IMR-90 (cell line): ENCODE measurements around the gene STK32A. TPM values are rescaled to one million over a fixed set of nuclear protein-coding genes. Genes with fewer than 3 reads are reported as not detected.

Experiments used
- ATAC-seq: fragments of 200-7000 bp; cut with Tn5 transposase; 2 replicates; pipeline ENCODE4 v1.9.1; 2020; ENCODE audit warnings: low read depth, mild to moderate bottlenecking, moderate library complexity
- BruUV-seq: library from RNA; stranded (reverse); fragments of 400-500 nt; replicated peaks from 2 replicates; lab custom pipeline; 2021; lab: Mats Ljungman, UMichigan
- CTCF ChIA-PET: fragments of 300-600 bp; formaldehyde crosslinking; extraction: SDS; loops from one replicate; lab custom pipeline; 2021; ENCODE audit warnings: antibody characterized with exemption; lab: Yijun Ruan, JAX
- POLR2A ChIA-PET: fragments of 300-600 bp; sonication (Branson Sonifier 250); formaldehyde crosslinking; loops from one replicate; lab custom pipeline; 2022; ENCODE audit warnings: antibody characterized with exemption; ENCODE audit not compliant: unreplicated experiment; lab: Charles Lee
- DNase-seq: peaks from one replicate; pipeline ENCODE4 v3.0.0; 2013
- H2AFZ ChIP-seq: replicated peaks from 2 replicates; pipeline ENCODE3; 2013; ENCODE audit warnings: low read length, mild to moderate bottlenecking; ENCODE audit not compliant: poor library complexity
- H2AK5ac ChIP-seq: 2 replicates; pipeline ENCODE4 v1.6.1; 2013; ENCODE audit warnings: low read depth, low read length, inconsistent platforms
- H2AK9ac ChIP-seq: replicated peaks from 2 replicates; pipeline ENCODE3; 2013; ENCODE audit warnings: mild to moderate bottlenecking, low read depth, low read length, moderate library complexity; ENCODE audit not compliant: poor library complexity
- H2BK120ac ChIP-seq: 2 replicates; pipeline ENCODE4 v1.6.1; 2013; ENCODE audit warnings: low read depth, low read length, inconsistent platforms
- H2BK15ac ChIP-seq: 3 replicates; pipeline ENCODE4 v1.6.1; 2013; ENCODE audit warnings: low read depth, low read length, inconsistent platforms
- H2BK20ac ChIP-seq: 2 replicates; pipeline ENCODE4 v1.6.1; 2013; ENCODE audit warnings: low read depth, mild to moderate bottlenecking, inconsistent platforms, low read length, moderate library complexity
- H2BK5ac ChIP-seq: 2 replicates; pipeline ENCODE4 v1.6.1; 2013; ENCODE audit warnings: mild to moderate bottlenecking, low read depth, low read length, inconsistent platforms; ENCODE audit not compliant: poor library complexity, severe bottlenecking
- H3K14ac ChIP-seq: replicated peaks from 2 replicates; pipeline ENCODE4 v1.6.1; 2013; ENCODE audit warnings: low read depth, low read length, inconsistent platforms
- H3K18ac ChIP-seq: 2 replicates; pipeline ENCODE4 v1.6.1; 2013; ENCODE audit warnings: low read depth, low read length, control low read depth
- H3K23ac ChIP-seq: 2 replicates; pipeline ENCODE4 v1.6.1; 2013; ENCODE audit warnings: low read depth, low read length, inconsistent platforms
- H3K27ac ChIP-seq: 2 replicates; pipeline ENCODE4 v1.5.1; 2013; ENCODE audit warnings: mild to moderate bottlenecking, control low read depth, low read length; ENCODE audit not compliant: insufficient read depth
- H3K27me3 ChIP-seq: 2 replicates; pipeline ENCODE4 v1.6.1; 2013; ENCODE audit warnings: low read length; ENCODE audit not compliant: control insufficient read depth, insufficient read depth
- H3K36me3 ChIP-seq: 2 replicates; pipeline ENCODE4 v1.6.1; 2013; ENCODE audit warnings: low read length, mixed read lengths; ENCODE audit not compliant: control insufficient read depth, insufficient read depth
- H3K4ac ChIP-seq: 2 replicates; pipeline ENCODE4 v1.6.1; 2013; ENCODE audit warnings: low read depth, low read length, inconsistent platforms
- H3K4me1 ChIP-seq: 2 replicates; pipeline ENCODE4 v1.6.1; 2013; ENCODE audit warnings: low read length, mixed read lengths; ENCODE audit not compliant: control insufficient read depth, insufficient read depth
- H3K4me2 ChIP-seq: 2 replicates; pipeline ENCODE4 v1.6.1; 2013; ENCODE audit warnings: low read depth, mild to moderate bottlenecking, control low read depth, low read length, moderate library complexity
- H3K4me3 ChIP-seq: 2 replicates; pipeline ENCODE4 v1.5.1; 2013; ENCODE audit warnings: low read depth, mild to moderate bottlenecking, control low read depth, low read length, moderate library complexity; ENCODE audit not compliant: insufficient read depth
- H3K56ac ChIP-seq: 2 replicates; pipeline ENCODE4 v1.6.1; 2013; ENCODE audit warnings: low read length, inconsistent platforms; ENCODE audit not compliant: insufficient read depth; ENCODE audit errors: extremely low read depth
- H3K79me1 ChIP-seq, 2 experiments: 2 replicates each; pipeline ENCODE4 v1.6.1; 2013; ENCODE audit warnings: low read length in 2 of 2, inconsistent platforms in 1 of 2, low read depth in 1 of 2
- H3K9ac ChIP-seq: 2 replicates; pipeline ENCODE4 v1.6.1; 2013; ENCODE audit warnings: low read depth, low read length, control low read depth
- H3K9me1 ChIP-seq: 2 replicates; pipeline ENCODE4 v1.6.1; 2013; ENCODE audit warnings: low read length, inconsistent platforms; ENCODE audit not compliant: insufficient read depth
- H3K9me3 ChIP-seq: 2 replicates; pipeline ENCODE4 v1.6.1; 2013; ENCODE audit warnings: low read length; ENCODE audit not compliant: control insufficient read depth, insufficient read depth
- H4K20me1 ChIP-seq: 2 replicates; pipeline ENCODE4 v1.6.1; 2013; ENCODE audit warnings: low read length, inconsistent platforms; ENCODE audit not compliant: insufficient read depth
- H4K5ac ChIP-seq: 2 replicates; pipeline ENCODE4 v1.6.1; 2013; ENCODE audit warnings: mild to moderate bottlenecking, low read depth, low read length, control low read depth
- H4K8ac ChIP-seq, 2 experiments: 2 replicates each; pipeline ENCODE4 v1.6.1; 2013; ENCODE audit warnings: low read depth in 2 of 2, low read length in 2 of 2, control low read depth in 1 of 2, inconsistent platforms in 1 of 2
- H4K91ac ChIP-seq: 2 replicates; pipeline ENCODE4 v1.6.1; 2013; ENCODE audit warnings: low read depth, low read length, inconsistent platforms; ENCODE audit not compliant: insufficient read depth
- BHLHE40 ChIP-seq: fragments of 150-350 bp; IDR thresholded peaks from 2 replicates; pipeline ENCODE4 v1.6.1; 2016; ENCODE audit warnings: mild to moderate bottlenecking, low read depth, low read length
- CEBPB ChIP-seq: IDR thresholded peaks from 2 replicates; pipeline ENCODE4 v1.6.1; 2012; ENCODE audit warnings: low read depth, low read length, improper control_type of control experiment
- CHD1 ChIP-seq: IDR thresholded peaks from 2 replicates; pipeline ENCODE4 v1.6.1; 2012; ENCODE audit warnings: low read depth, low read length, improper control_type of control experiment
- CTCF ChIP-seq: conservative IDR thresholded peaks from 2 replicates; pipeline ENCODE4 v1.5.1; 2012; ENCODE audit warnings: mild to moderate bottlenecking, low read depth, low read length, improper control_type of control experiment
- FOS ChIP-seq: fragments of 150-350 bp; IDR thresholded peaks from 2 replicates; pipeline ENCODE4 v1.6.1; 2016; ENCODE audit warnings: low read depth, low read length
- POLR2A ChIP-seq: IDR thresholded peaks from 2 replicates; pipeline ENCODE4 v1.6.1; 2012; ENCODE audit warnings: mild to moderate bottlenecking, low read depth, low read length
- RAD21 ChIP-seq: IDR thresholded peaks from 2 replicates; pipeline ENCODE4 v1.6.1; 2012; ENCODE audit warnings: low read length, improper control_type of control experiment
- SMC3 ChIP-seq: fragments of 150-350 bp; IDR thresholded peaks from 2 replicates; pipeline ENCODE4 v1.6.1; 2016; ENCODE audit warnings: low read depth, mild to moderate bottlenecking, antibody characterized with exemption, low read length, moderate library complexity
- USF2 ChIP-seq: fragments of 150-350 bp; IDR thresholded peaks from 2 replicates; pipeline ENCODE4 v1.6.1; 2017; ENCODE audit warnings: mild to moderate bottlenecking, antibody characterized with exemption, low read length, low read depth
- WGBS, 2 experiments: methylation state at CpG; one replicate each; pipeline versions ENCODE4 v1.1.5 to v1.1.7; 2013; ENCODE audit warnings: missing lambda C conversion rate in 2 of 2; ENCODE audit not compliant: insufficient read length in 1 of 2; ENCODE audit errors: extremely low coverage in 2 of 2; 5-methylcytosine and 5-hydroxymethylcytosine counted together
- dilution Hi-C: fragments of 300-500 bp; cut with HindIII; formaldehyde crosslinking; loops from one replicate; pipeline ENCODE4 v1.14.3; 2018; ENCODE audit warnings: low sequenced_read_pairs; ENCODE audit not compliant: unreplicated experiment
- in situ Hi-C: fragments of 300-500 bp; cut with MboI; formaldehyde crosslinking; loops from 3 replicates; pipeline ENCODE4 v1.14.3; 2019; ENCODE audit warnings: low sequenced_read_pairs, inconsistent platforms, mixed read lengths
- intact Hi-C: fragments of 100-400 bp; cut with micrococcal nuclease; formaldehyde crosslinking; loops from 2 replicates; pipeline ENCODE4 v1.10.0; 2022
- polyA plus RNA-seq, 3 experiments: library from polyadenylated mRNA; depleted of rRNA; stranded (reverse); fragments of >200 nt; gene quantifications; 2 replicates each; pipeline ENCODE4 v1.2.3, GENCODE V29; 2012; ENCODE audit warnings: low replicate concordance in 1 of 3
- total RNA-seq: library from RNA; depleted of rRNA; stranded (reverse); fragments of >200 nt; gene quantifications from 2 replicates; pipeline ENCODE4 v1.2.3, GENCODE V29; 2012

Gene STK32A
- total and polyA plus RNA-seq, 2 of the 4 experiments (the other 2 are of a cell fraction): 0.12 to 0.18 TPM

- no peak overlapping the region for H3K23ac ChIP-seq
- no peak overlapping the region for H3K4me3 ChIP-seq
- no peak overlapping the region for H2AK5ac ChIP-seq
- H2AFZ ChIP-seq: no peak overlapping the region
- H3K27ac ChIP-seq: no peak overlapping the region
- no peak overlapping the region for H2BK20ac ChIP-seq
- no peak overlapping the region for H4K5ac ChIP-seq
- no peak overlapping the region for H3K56ac ChIP-seq
- H4K20me1 ChIP-seq: no peaks in the 10 kb centered on the region
- no peak for TF ChIP-seq SMC3
- no peak for TF ChIP-seq USF2
- TF ChIP-seq BHLHE40: no peak
- no peak for TF ChIP-seq FOS
- no peak for TF ChIP-seq CTCF
- no peak for TF ChIP-seq RAD21
- no peak for TF ChIP-seq CEBPB
- TF ChIP-seq POLR2A: no peak
- TF ChIP-seq CHD1: no peak
- no peak overlapping the region for H3K14ac ChIP-seq
- H3K27me3 ChIP-seq: peaks cover 3% of the 10 kb centered on the region; the same call in 1 of the 2 replicates
- H4K8ac ChIP-seq: no peak overlapping the region
- H3K9ac ChIP-seq: no peak overlapping the region
- no CpG with 5 or more reads among the region's 3 CpGs for WGBS, 2 experiments
- intact Hi-C loops: no loop called here
- no peak overlapping the region for H2BK15ac ChIP-seq
- DNase-seq (no peak), ATAC-seq (no peak)
- no peak overlapping the region for H2BK120ac ChIP-seq
- POLR2A ChIA-PET: no interaction called here
- no peak overlapping the region for H3K4ac ChIP-seq
- H2AK9ac ChIP-seq: no peak overlapping the region
- no TSS peak for BruUV-seq
- H3K9me1 ChIP-seq: no peaks in the 10 kb centered on the region
- in situ Hi-C loops: loop anchor here (25.0 kb wide), 1 partner anchor 836 kb away; no protein-coding TSS in a partner anchor
- dilution Hi-C loops: no loop called here
- no peaks in the 10 kb centered on the region for H3K79me1 ChIP-seq
- no peak overlapping the region for H2BK5ac ChIP-seq
- H3K4me2 ChIP-seq: no peak overlapping the region
- H3K36me3 ChIP-seq: no peaks in the 10 kb centered on the region
- H4K91ac ChIP-seq: no peak overlapping the region
- no peak overlapping the region for H3K18ac ChIP-seq
- H3K4me1 ChIP-seq: peaks cover 2% of the 10 kb centered on the region; the same call in 1 of the 2 replicates
- H3K9me3 ChIP-seq: peaks cover under 1% of the 10 kb centered on the region; the same call in 1 of the 2 replicates
- CTCF ChIA-PET: no interaction called here
These were observed 138.5 kb downstream of the STK32A start for GRCh38 chr5:147373328-147373727.
